Neural cell (in vitro differentiated cells): Measurements from ENCODE around the gene DYNC1LI2. TPM values are rescaled to one million over a fixed set of nuclear protein-coding genes. Genes with fewer than 3 reads are reported as not detected.

ENCODE experiments used
- H2AFZ ChIP-seq: fragments of 200-600, 300-800 bp; sonication (generic), shearing (Covaris generic); 2 replicates; pipeline ENCODE4 v1.6.0; 2014; ENCODE audit warnings: low read depth, mild to moderate bottlenecking, antibody characterized with exemption, low read length, moderate library complexity
- H3F3A ChIP-seq: fragments of 200-600 bp; shearing (Covaris generic); 2 replicates; pipeline ENCODE4 v1.6.1; 2016; ENCODE audit warnings: mild to moderate bottlenecking, moderate library complexity, mixed read lengths, antibody characterized with exemption, low read length; ENCODE audit not compliant: insufficient read depth, poor library complexity, severe bottlenecking
- H3K27ac ChIP-seq: fragments of 200-600, 300-800 bp; sonication (generic), shearing (Covaris generic); 2 replicates; pipeline ENCODE4 v1.5.1; 2014; ENCODE audit warnings: mild to moderate bottlenecking, low read length, moderate library complexity
- H3K27me3 ChIP-seq: fragments of 300-800, 200-600 bp; sonication (generic), shearing (Covaris generic); 2 replicates; pipeline ENCODE4 v1.6.0; 2014; ENCODE audit warnings: mild to moderate bottlenecking, low read depth, low read length, moderate library complexity; ENCODE audit not compliant: insufficient read depth
- H3K36me3 ChIP-seq: fragments of 300-800, 200-600 bp; sonication (generic), shearing (Covaris generic); 2 replicates; pipeline ENCODE4 v1.5.1; 2014; ENCODE audit warnings: mild to moderate bottlenecking, antibody characterized with exemption, low read length, moderate library complexity; ENCODE audit not compliant: insufficient read depth
- H3K4me2 ChIP-seq: fragments of 300-800, 200-600 bp; sonication (generic), shearing (Covaris generic); 2 replicates; pipeline ENCODE4 v1.6.0; 2014; ENCODE audit warnings: mild to moderate bottlenecking, low read length
- H3K4me3 ChIP-seq: fragments of 300-800, 200-600 bp; sonication (generic), shearing (Covaris generic); 2 replicates; pipeline ENCODE4 v1.5.1; 2014; ENCODE audit warnings: mild to moderate bottlenecking, low read length, moderate library complexity
- H3K79me2 ChIP-seq: fragments of 200-600 bp; shearing (Covaris generic); replicated peaks from 2 replicates; pipeline ENCODE4 v1.6.0; 2014; ENCODE audit warnings: mild to moderate bottlenecking, low read length, moderate library complexity; ENCODE audit not compliant: insufficient read depth
- H3K9ac ChIP-seq: fragments of 300-800, 200-600 bp; sonication (generic), shearing (Covaris generic); 2 replicates; pipeline ENCODE4 v1.6.1; 2016; ENCODE audit warnings: mild to moderate bottlenecking, low read length, mixed read lengths
- H3K9me2 ChIP-seq: fragments of 200-600 bp; shearing (Covaris generic); 2 replicates; pipeline ENCODE4 v1.6.1; 2016; ENCODE audit warnings: mild to moderate bottlenecking, low read length, mixed read lengths; ENCODE audit not compliant: insufficient read depth
- H3K9me3 ChIP-seq: fragments of 200-600, 300-800 bp; sonication (generic), shearing (Covaris generic); 2 replicates; pipeline ENCODE4 v1.6.1; 2016; ENCODE audit warnings: mild to moderate bottlenecking, mixed run types, low read length, moderate library complexity, mixed read lengths
- H4K20me1 ChIP-seq: fragments of 200-600 bp; shearing (Covaris generic); 2 replicates; pipeline ENCODE4 v1.6.1; 2016; ENCODE audit warnings: mild to moderate bottlenecking, mixed run types; ENCODE audit not compliant: insufficient read depth
- EP300 ChIP-seq: fragments of 450-650 bp; conservative IDR thresholded peaks from 2 replicates; pipeline ENCODE4 v1.6.1; 2014; ENCODE audit warnings: antibody characterized with exemption, mild to moderate bottlenecking, moderate library complexity; ENCODE audit not compliant: poor library complexity, severe bottlenecking
- EZH2 ChIP-seq: fragments of 200-600, 300-800 bp; shearing (Covaris generic), sonication (generic); IDR thresholded peaks from 2 replicates; pipeline ENCODE4 v1.6.1; 2014; ENCODE audit warnings: antibody characterized with exemption, low read length, borderline replicate concordance, mild to moderate bottlenecking; ENCODE audit not compliant: insufficient read depth, poor library complexity, severe bottlenecking
- MXI1 ChIP-seq: fragments of 450-650 bp; conservative IDR thresholded peaks from 2 replicates; pipeline ENCODE4 v1.6.1; 2014; ENCODE audit warnings: antibody characterized with exemption, mild to moderate bottlenecking; ENCODE audit not compliant: poor library complexity, severe bottlenecking
- POLR2AphosphoS5 ChIP-seq: IDR thresholded peaks from 2 replicates; pipeline ENCODE4 v1.6.1; 2012
- RAD21 ChIP-seq: fragments of 450-650 bp; conservative IDR thresholded peaks from 2 replicates; pipeline ENCODE4 v1.6.1; 2014; ENCODE audit warnings: antibody characterized with exemption, mild to moderate bottlenecking, moderate library complexity
- REST ChIP-seq: IDR thresholded peaks from 2 replicates; pipeline ENCODE4 v1.6.1; 2012; ENCODE audit warnings: borderline replicate concordance
- SMC3 ChIP-seq: fragments of 450-650 bp; conservative IDR thresholded peaks from 2 replicates; pipeline ENCODE4 v1.6.1; 2014; ENCODE audit warnings: antibody characterized with exemption, mild to moderate bottlenecking, moderate library complexity; ENCODE audit not compliant: poor library complexity
- TAF1 ChIP-seq: IDR thresholded peaks from 2 replicates; pipeline ENCODE4 v1.6.1; 2012; ENCODE audit warnings: low read depth
- polyA plus RNA-seq: library from polyadenylated mRNA; depleted of rRNA; stranded (reverse); fragments of >200 nt; gene quantifications from 2 replicates; pipeline ENCODE4 v1.2.3, GENCODE V29; 2014
- TF ChIP-seq, protein P1 (sequence below): fragments of 450-650 bp; IDR thresholded peaks from 2 replicates; pipeline ENCODE4 v1.5.1; 2014; ENCODE audit warnings: antibody characterized with exemption, mild to moderate bottlenecking, moderate library complexity; ENCODE audit not compliant: poor library complexity, severe bottlenecking

The DYNC1LI2 gene
- polyA plus RNA-seq, 1 donor from 2014 or later: 249 TPM

DNA sequence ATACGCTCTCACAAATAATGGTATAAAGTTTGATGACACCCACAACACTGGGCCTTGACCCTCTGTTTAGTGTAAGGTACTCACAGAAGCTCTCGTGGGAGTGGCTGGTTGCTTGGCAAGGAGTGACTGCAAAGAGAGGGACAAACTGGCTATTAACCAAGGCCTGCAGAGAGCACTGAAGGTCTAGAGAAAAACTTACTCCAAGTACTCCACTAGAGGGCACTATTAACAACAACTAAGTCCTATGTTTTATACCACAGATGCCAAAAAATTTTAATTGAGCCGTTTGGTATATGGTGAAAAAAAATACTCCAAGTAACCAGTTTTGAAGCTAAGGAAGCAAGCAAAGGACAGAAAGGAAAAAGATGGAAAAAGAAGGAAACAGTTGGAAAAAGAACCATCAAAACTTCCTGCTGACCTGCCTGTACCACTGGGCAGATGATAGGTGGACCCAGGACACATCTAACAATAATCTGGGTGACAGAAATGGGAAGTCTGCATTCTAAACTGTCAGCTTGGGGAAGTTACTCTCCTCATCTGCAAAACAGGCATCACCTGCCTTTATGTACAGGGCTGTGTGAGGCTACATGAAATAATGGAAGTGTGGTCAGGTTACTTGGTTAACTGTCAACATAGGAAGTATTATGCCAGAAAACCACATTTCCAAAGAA, 23.2 kb downstream of the DYNC1LI2 start:
- H4K20me1 ChIP-seq: no peaks in the 10 kb centered on the region
- no peaks in the 10 kb centered on the region for H3K9me2 ChIP-seq
- TF ChIP-seq EP300 (no peak), EZH2 (no peak), SMC3 (peak; percentile 72), MXI1 (no peak), TAF1 (no peak), RAD21 (peak; percentile 55)
- TF ChIP-seq, protein P1, sequence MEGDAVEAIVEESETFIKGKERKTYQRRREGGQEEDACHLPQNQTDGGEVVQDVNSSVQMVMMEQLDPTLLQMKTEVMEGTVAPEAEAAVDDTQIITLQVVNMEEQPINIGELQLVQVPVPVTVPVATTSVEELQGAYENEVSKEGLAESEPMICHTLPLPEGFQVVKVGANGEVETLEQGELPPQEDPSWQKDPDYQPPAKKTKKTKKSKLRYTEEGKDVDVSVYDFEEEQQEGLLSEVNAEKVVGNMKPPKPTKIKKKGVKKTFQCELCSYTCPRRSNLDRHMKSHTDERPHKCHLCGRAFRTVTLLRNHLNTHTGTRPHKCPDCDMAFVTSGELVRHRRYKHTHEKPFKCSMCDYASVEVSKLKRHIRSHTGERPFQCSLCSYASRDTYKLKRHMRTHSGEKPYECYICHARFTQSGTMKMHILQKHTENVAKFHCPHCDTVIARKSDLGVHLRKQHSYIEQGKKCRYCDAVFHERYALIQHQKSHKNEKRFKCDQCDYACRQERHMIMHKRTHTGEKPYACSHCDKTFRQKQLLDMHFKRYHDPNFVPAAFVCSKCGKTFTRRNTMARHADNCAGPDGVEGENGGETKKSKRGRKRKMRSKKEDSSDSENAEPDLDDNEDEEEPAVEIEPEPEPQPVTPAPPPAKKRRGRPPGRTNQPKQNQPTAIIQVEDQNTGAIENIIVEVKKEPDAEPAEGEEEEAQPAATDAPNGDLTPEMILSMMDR: peak; percentile 72
- no peaks in the 10 kb centered on the region for H3K79me2 ChIP-seq
- no peak overlapping the region for H3K27ac ChIP-seq
- no peak overlapping the region for H3K9ac ChIP-seq
- H3K4me2 ChIP-seq: no peak overlapping the region
- H3F3A ChIP-seq: no peaks in the 10 kb centered on the region
- no peaks in the 10 kb centered on the region for H3K27me3 ChIP-seq
- no peak overlapping the region for H3K4me3 ChIP-seq
- H2AFZ ChIP-seq: no peak overlapping the region
- peaks cover 13% of the 10 kb centered on the region for H3K36me3 ChIP-seq
- H3K9me3 ChIP-seq: no peaks in the 10 kb centered on the region

DNA sequence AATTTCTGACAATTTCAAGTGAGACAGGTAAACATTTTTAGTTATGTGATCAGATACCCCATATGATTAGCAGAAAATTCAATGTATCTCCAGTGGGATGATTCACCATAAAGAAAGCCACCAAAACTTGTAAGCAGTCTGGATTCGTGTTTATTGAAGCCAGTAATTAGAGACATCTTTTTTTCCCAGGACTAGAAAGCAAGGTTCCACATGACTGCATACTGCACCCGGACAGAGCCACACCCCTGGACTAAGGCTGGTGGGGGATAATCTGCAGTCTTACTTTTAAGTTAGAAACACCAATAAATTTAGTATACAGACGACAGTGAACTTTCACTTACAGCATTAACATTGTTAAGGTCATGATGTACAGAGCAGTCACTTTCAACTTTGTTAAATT, 30.6 kb downstream of the DYNC1LI2 start:
- H3K36me3 ChIP-seq: peaks cover 14% of the 10 kb centered on the region
- H3K9ac ChIP-seq: no peak overlapping the region
- H3K27ac ChIP-seq: no peak overlapping the region
- H3K4me2 ChIP-seq: no peak overlapping the region
- no peaks in the 10 kb centered on the region for H3K9me2 ChIP-seq
- H3F3A ChIP-seq: no peaks in the 10 kb centered on the region
- TF ChIP-seq SMC3: no peak
- no peak for TF ChIP-seq POLR2AphosphoS5
- TF ChIP-seq TAF1: no peak
- TF ChIP-seq, protein P1: no peak
- no peak for TF ChIP-seq EZH2
- no peak for TF ChIP-seq EP300
- no peak for TF ChIP-seq RAD21
- TF ChIP-seq MXI1: no peak
- TF ChIP-seq REST: no peak
- H4K20me1 ChIP-seq: no peaks in the 10 kb centered on the region
- no peak overlapping the region for H2AFZ ChIP-seq
- H3K4me3 ChIP-seq: no peak overlapping the region
- no peaks in the 10 kb centered on the region for H3K79me2 ChIP-seq
- no peaks in the 10 kb centered on the region for H3K27me3 ChIP-seq
- H3K9me3 ChIP-seq: no peaks in the 10 kb centered on the region
